Naive thymus-derived CD4-positive, alpha-beta T cell (primary cell): ENCODE measurements around the gene ADAM33. TPM values are rescaled to one million over a fixed set of nuclear protein-coding genes. Genes with fewer than 3 reads are reported as not detected.

Experiments used
- ATAC-seq: fragments of 150-1000 bp; cut with Tn5 transposase; 2 replicates; pipeline ENCODE4 v1.10.0; 2021; ENCODE audit warnings: mild to moderate bottlenecking, moderate library complexity
- CTCF ChIA-PET: fragments of 350-600 bp; sonication (Branson Sonifier 250); formaldehyde crosslinking; loops from one replicate; lab custom pipeline; 2021; ENCODE audit warnings: antibody characterized with exemption; lab: Charles Lee
- POLR2A ChIA-PET: fragments of 350-600 bp; sonication (Branson Sonifier 250); formaldehyde crosslinking; loops from one replicate; lab custom pipeline; 2021; ENCODE audit warnings: antibody characterized with exemption, inconsistent platforms; lab: Charles Lee
- DNase-seq, 9 donors: peaks; one replicate each; pipeline versions ENCODE4 v3.0.0 to v3.0.0-alpha.2; 2020 to 2022; ENCODE audit warnings: mixed read lengths in 1 of 9
- H3K27ac ChIP-seq: one replicate; pipeline ENCODE4 v1.7.0; 2013; ENCODE audit warnings: mild to moderate bottlenecking, low read depth, low read length, moderate library complexity
- H3K27me3 ChIP-seq, 2 donors: one replicate each; pipeline ENCODE4 v1.7.0; 2013; ENCODE audit warnings: low read length in 2 of 2, mild to moderate bottlenecking in 2 of 2, moderate library complexity in 2 of 2; ENCODE audit not compliant: control insufficient read depth in 2 of 2, insufficient read depth in 2 of 2
- H3K36me3 ChIP-seq, 3 experiments: 1 replicate in 2 of 3; 2 replicates in 1 of 3; pipeline ENCODE4 v1.7.0; 2013; ENCODE audit warnings: low read length in 3 of 3, mild to moderate bottlenecking in 3 of 3, moderate library complexity in 1 of 3; ENCODE audit not compliant: insufficient read depth in 3 of 3, control insufficient read depth in 2 of 3
- H3K4me1 ChIP-seq, 2 donors: one replicate each; pipeline ENCODE4 v1.7.0; 2013; ENCODE audit warnings: low read length in 2 of 2, mild to moderate bottlenecking in 2 of 2, moderate library complexity in 1 of 2; ENCODE audit not compliant: control insufficient read depth in 2 of 2, insufficient read depth in 2 of 2
- H3K4me3 ChIP-seq: 2 replicates; pipeline ENCODE4 v1.7.0; 2013; ENCODE audit warnings: mild to moderate bottlenecking, low read length
- H3K9me3 ChIP-seq, 3 experiments: 1 replicate in 2 of 3; 2 replicates in 1 of 3; pipeline ENCODE4 v1.7.0; 2013; ENCODE audit warnings: low read length in 3 of 3; ENCODE audit not compliant: control insufficient read depth in 2 of 3
- H3K27ac Mint-ChIP-seq, 9 donors: one replicate each; pipeline ENCODE4 v1.8.0; 2020 to 2022; ENCODE audit warnings: mixed read lengths in 9 of 9, mild to moderate bottlenecking in 8 of 9, moderate library complexity in 5 of 9, inconsistent platforms in 2 of 9
- H3K27me3 Mint-ChIP-seq, 5 donors: one replicate each; pipeline ENCODE4 v1.8.0; 2021 to 2022; ENCODE audit warnings: mixed read lengths in 5 of 5, mild to moderate bottlenecking in 1 of 5
- H3K36me3 Mint-ChIP-seq, 5 donors: one replicate each; pipeline ENCODE4 v1.8.0; 2020 to 2022; ENCODE audit warnings: mixed read lengths in 5 of 5, mild to moderate bottlenecking in 3 of 5, inconsistent platforms in 1 of 5
- H3K4me1 Mint-ChIP-seq, 7 donors: one replicate each; pipeline ENCODE4 v1.8.0; 2020 to 2022; ENCODE audit warnings: mixed read lengths in 7 of 7, mild to moderate bottlenecking in 3 of 7, inconsistent platforms in 1 of 7
- H3K4me3 Mint-ChIP-seq, 10 donors: one replicate each; pipeline ENCODE4 v1.8.0; 2020 to 2022; ENCODE audit warnings: mild to moderate bottlenecking in 10 of 10, mixed read lengths in 10 of 10, moderate library complexity in 6 of 10, inconsistent platforms in 2 of 10
- H3K9me3 Mint-ChIP-seq, 11 donors: one replicate each; pipeline ENCODE4 v1.8.0; 2020 to 2022; ENCODE audit warnings: mixed read lengths in 11 of 11, mild to moderate bottlenecking in 4 of 11, inconsistent platforms in 1 of 11, moderate library complexity in 1 of 11
- intact Hi-C, 2 donors: fragments of 100-400 bp; cut with micrococcal nuclease; formaldehyde crosslinking; loops; one replicate each; pipeline ENCODE4 v1.15.1; 2023
- polyA plus RNA-seq, 2 donors: library from polyadenylated mRNA; unstranded; fragments of 300-500 nt; fragmentation: Illumina TruSeq; gene quantifications; one replicate each; pipeline ENCODE4 v1.2.3, GENCODE V29; 2021
- total RNA-seq, 6 experiments: library from RNA in 5 of 6; stranded (reverse) in 5 of 6; gene quantifications; 1 replicate in 5 of 6; 2 replicates in 1 of 6; pipeline ENCODE4 v1.2.3 and lab custom pipeline; 2021 to 2026

The ADAM33 gene
- total and polyA plus RNA-seq, 7 experiments from 2014 or later, result 0.20 TPM; not detected in 6

- Mint-ChIP-seq H3K4me1 (peaks cover 0 to 5% (median 0%) of the 10 kb centered on the region in 7 donors), H3K27me3 (no peaks in the 10 kb centered on the region), H3K36me3 (peaks cover 0 to 50% (median 25%) of the 10 kb centered on the region in 5 donors), H3K4me3 (no peak overlapping the region), H3K9me3 (no peaks in the 10 kb centered on the region), H3K27ac (no peak overlapping the region)
- intact Hi-C loops, result no loop called here
- Histone ChIP-seq H3K4me1 (no peaks in the 10 kb centered on the region), H3K27me3 (no peaks in the 10 kb centered on the region), H3K36me3 (peaks cover 0 to 6% (median 0%) of the 10 kb centered on the region in 3 experiments), H3K4me3 (no peak overlapping the region), H3K9me3 (no peaks in the 10 kb centered on the region), H3K27ac (no peak overlapping the region)
- no peak for ATAC-seq
- POLR2A ChIA-PET, result no interaction called here
- CTCF ChIA-PET, result no interaction called here
- DNase-seq, result no peak
Observed at GRCh38 chr20:3630429-3630828, 51.4 kb downstream of the ADAM33 start.

DNA sequence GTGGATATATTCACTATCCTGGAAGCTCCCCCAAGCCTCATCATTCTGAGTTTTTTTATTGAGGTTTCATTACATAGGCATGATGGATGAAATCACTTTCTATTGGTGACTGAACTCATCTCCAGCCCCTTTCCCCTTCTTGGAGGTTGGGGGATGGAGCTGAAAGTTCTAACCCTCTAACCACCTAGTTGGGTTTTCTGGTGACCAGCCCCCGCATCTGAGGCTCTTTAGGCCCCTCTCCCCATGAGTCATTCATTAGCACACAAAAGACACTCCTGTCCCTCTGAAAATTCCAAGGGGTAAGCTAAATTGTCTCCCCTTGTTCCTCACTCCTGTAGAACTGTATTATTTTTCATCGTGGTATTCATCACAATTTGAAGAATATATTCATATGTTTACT lies 51.9 kb downstream of the ADAM33 start:
- no peaks in the 10 kb centered on the region for H3K27me3 ChIP-seq
- CTCF ChIA-PET, result no interaction called here
- intact Hi-C loops, result no loop called here
- H3K36me3 ChIP-seq, result peaks cover 0 to 6% (median 0%) of the 10 kb centered on the region in 3 experiments
- no peak overlapping the region for H3K27ac ChIP-seq
- H3K4me1 Mint-ChIP-seq, result peaks cover 0 to 5% (median 0%) of the 10 kb centered on the region in 7 donors
- no peak for ATAC-seq
- DNase-seq, result no peak
- no peaks in the 10 kb centered on the region for H3K9me3 ChIP-seq
- no peaks in the 10 kb centered on the region for H3K27me3 Mint-ChIP-seq
- no peaks in the 10 kb centered on the region for H3K9me3 Mint-ChIP-seq
- no peaks in the 10 kb centered on the region for H3K4me1 ChIP-seq
- H3K4me3 Mint-ChIP-seq, result no peak overlapping the region
- peak overlapping the region in 1 of 9 donors; percentile 3 for H3K27ac Mint-ChIP-seq
- peaks cover 0 to 56% (median 25%) of the 10 kb centered on the region in 5 donors for H3K36me3 Mint-ChIP-seq
- POLR2A ChIA-PET, result no interaction called here
- no peak overlapping the region for H3K4me3 ChIP-seq

DNA sequence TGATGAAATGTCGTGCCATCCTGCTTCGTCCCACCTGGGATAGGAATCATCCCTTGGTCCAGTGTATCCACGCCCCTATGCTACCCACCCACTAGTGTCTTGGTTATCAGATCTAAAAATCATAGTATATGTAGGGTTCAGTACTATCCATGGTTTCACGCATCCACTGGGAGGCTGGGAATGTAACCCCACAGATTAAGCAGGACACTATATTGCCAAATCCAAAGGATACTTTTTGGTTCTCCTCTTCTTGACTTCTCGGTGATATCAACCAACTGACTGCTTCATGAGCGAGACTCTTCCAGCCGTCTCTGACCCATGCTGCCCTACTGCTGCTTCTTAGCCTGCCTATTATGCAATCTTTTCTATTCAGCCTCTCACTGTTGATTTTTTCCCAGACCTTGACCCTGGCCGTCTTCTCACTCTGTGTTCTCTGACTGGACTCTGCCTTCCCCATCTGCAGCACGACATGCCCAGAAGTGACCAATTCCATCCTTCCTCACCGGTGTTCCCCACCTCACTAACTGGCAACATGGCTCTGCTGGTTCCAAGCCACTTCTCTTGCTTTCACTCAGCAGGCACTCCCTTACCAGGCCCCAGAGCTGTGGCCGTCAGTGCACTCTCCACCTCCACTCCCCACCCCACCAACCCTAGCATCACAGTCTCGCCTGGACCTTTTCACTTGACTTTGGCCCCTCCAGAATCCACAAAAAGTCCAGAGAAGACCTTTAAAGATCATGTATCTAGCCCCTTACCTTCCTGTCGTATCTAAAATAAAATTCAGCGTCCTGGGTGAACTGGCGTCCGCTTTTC lies 53.1 kb downstream of the ADAM33 start:
- H3K9me3 Mint-ChIP-seq, result no peaks in the 10 kb centered on the region

GRCh38 chr20:3627476-3627875 lies 54.3 kb downstream of the ADAM33 start:
- H3K4me3 ChIP-seq, result no peak overlapping the region
- Mint-ChIP-seq H3K9me3 (no peaks in the 10 kb centered on the region), H3K4me1 (no peaks in the 10 kb centered on the region), H3K36me3 (peaks cover 0 to 48% (median 22%) of the 10 kb centered on the region in 5 donors), H3K4me3 (no peak overlapping the region), H3K27me3 (no peaks in the 10 kb centered on the region), H3K27ac (no peak overlapping the region)
- intact Hi-C loops, result no loop called here
- ChIA-PET CTCF (no interaction called here), POLR2A (no interaction called here)
- no peaks in the 10 kb centered on the region for H3K9me3 ChIP-seq
- no peaks in the 10 kb centered on the region for H3K27me3 ChIP-seq
- ATAC-seq (no peak), DNase-seq (no peak)
- peaks cover 0 to 6% (median 0%) of the 10 kb centered on the region in 3 experiments for H3K36me3 ChIP-seq
- H3K27ac ChIP-seq, result no peak overlapping the region
- H3K4me1 ChIP-seq, result no peaks in the 10 kb centered on the region

More for the DNA sequence above, 53.1 kb downstream of the ADAM33 start:
- H3K36me3 Mint-ChIP-seq, result peaks cover 0 to 55% (median 24%) of the 10 kb centered on the region in 5 donors
- CTCF ChIA-PET, result no interaction called here
- Histone ChIP-seq H3K4me3 (no peak overlapping the region), H3K27me3 (no peaks in the 10 kb centered on the region), H3K36me3 (peaks cover 0 to 6% (median 0%) of the 10 kb centered on the region in 3 experiments), H3K27ac (no peak overlapping the region), H3K4me1 (no peaks in the 10 kb centered on the region), H3K9me3 (no peaks in the 10 kb centered on the region)
- POLR2A ChIA-PET, result no interaction called here
- H3K27ac Mint-ChIP-seq, result no peak overlapping the region
- DNase-seq (no peak), ATAC-seq (no peak)
- H3K4me3 Mint-ChIP-seq, result no peak overlapping the region
- intact Hi-C loops, result no loop called here
- H3K4me1 Mint-ChIP-seq, result no peaks in the 10 kb centered on the region
- no peaks in the 10 kb centered on the region for H3K27me3 Mint-ChIP-seq

DNA sequence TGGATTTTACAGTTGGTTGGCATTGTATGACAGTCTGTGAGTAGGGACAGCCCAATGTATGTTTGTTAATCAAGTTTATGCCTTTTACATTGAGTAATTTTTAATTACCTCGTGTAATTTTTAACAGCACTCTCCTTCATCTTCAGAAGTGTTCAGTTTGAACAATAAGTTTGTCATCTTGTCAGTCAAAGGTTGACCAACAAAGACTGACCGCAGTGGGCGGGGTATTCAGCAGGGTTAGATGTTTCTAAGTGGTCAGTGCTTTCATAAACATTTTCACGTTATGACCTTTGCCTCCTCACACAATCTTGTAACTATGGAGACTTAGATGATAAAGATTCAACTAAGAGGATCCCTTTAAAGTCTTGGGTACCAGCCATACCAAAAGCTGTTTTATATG lies 59.4 kb downstream of the ADAM33 start:
- peaks cover 0 to 4% (median 0%) of the 10 kb centered on the region in 3 experiments for H3K36me3 ChIP-seq
- H3K9me3 ChIP-seq, result no peaks in the 10 kb centered on the region
- no peak overlapping the region for H3K27ac Mint-ChIP-seq
- POLR2A ChIA-PET, result no interaction called here
- no peak for DNase-seq
- no peaks in the 10 kb centered on the region for H3K27me3 ChIP-seq
- no peaks in the 10 kb centered on the region for H3K27me3 Mint-ChIP-seq
- H3K4me3 Mint-ChIP-seq, result no peak overlapping the region
- no peaks in the 10 kb centered on the region for H3K9me3 Mint-ChIP-seq
- intact Hi-C loops, result no loop called here
- no peak overlapping the region for H3K27ac ChIP-seq
- no peak for ATAC-seq
- H3K4me1 Mint-ChIP-seq, result no peaks in the 10 kb centered on the region
- H3K4me1 ChIP-seq, result no peaks in the 10 kb centered on the region
- peaks cover 0 to 45% (median 11%) of the 10 kb centered on the region in 5 donors for H3K36me3 Mint-ChIP-seq
- CTCF ChIA-PET, result no interaction called here
- no peak overlapping the region for H3K4me3 ChIP-seq

- Histone ChIP-seq H3K27me3 (no peaks in the 10 kb centered on the region), H3K27ac (no peak overlapping the region), H3K36me3 (peaks cover 0 to 1% (median 0%) of the 10 kb centered on the region in 3 experiments), H3K9me3 (no peaks in the 10 kb centered on the region), H3K4me3 (no peak overlapping the region), H3K4me1 (no peaks in the 10 kb centered on the region)
- Mint-ChIP-seq H3K9me3 (no peaks in the 10 kb centered on the region), H3K4me1 (no peaks in the 10 kb centered on the region), H3K36me3 (peaks cover 0 to 47% (median 13%) of the 10 kb centered on the region in 5 donors), H3K27ac (no peak overlapping the region), H3K27me3 (no peaks in the 10 kb centered on the region), H3K4me3 (no peak overlapping the region)
- ChIA-PET POLR2A (no interaction called here), CTCF (interaction anchor here (0.5 kb wide), 1 partner anchor 595 kb away, joined by 3 read pairs; no protein-coding TSS in a partner anchor)
- ATAC-seq (no peak), DNase-seq (no peak)
- intact Hi-C loops, result no loop called here
Observed at GRCh38 chr20:3621111-3621510, 60.7 kb downstream of the ADAM33 start.
